HFF-Myc (cell line): ENCODE measurements around the gene CDCA7.

Experiments used
- DNase-seq: peaks from one replicate; pipeline ENCODE4 v3.0.0-alpha.2; 2011; ENCODE audit warnings: low read depth; ENCODE audit errors: extremely low read depth
- H3K4me3 ChIP-seq: replicated peaks from 2 replicates; pipeline ENCODE4 v1.5.1; 2011; ENCODE audit warnings: low read depth, mild to moderate bottlenecking, control low read depth, low read length
- TF ChIP-seq, protein P1 (sequence below): IDR thresholded peaks from 2 replicates; pipeline ENCODE4 v1.5.1; 2012; ENCODE audit warnings: mild to moderate bottlenecking, low read depth, low read length, control low read depth; ENCODE audit errors: missing control alignments

Gene CDCA7

DNA sequence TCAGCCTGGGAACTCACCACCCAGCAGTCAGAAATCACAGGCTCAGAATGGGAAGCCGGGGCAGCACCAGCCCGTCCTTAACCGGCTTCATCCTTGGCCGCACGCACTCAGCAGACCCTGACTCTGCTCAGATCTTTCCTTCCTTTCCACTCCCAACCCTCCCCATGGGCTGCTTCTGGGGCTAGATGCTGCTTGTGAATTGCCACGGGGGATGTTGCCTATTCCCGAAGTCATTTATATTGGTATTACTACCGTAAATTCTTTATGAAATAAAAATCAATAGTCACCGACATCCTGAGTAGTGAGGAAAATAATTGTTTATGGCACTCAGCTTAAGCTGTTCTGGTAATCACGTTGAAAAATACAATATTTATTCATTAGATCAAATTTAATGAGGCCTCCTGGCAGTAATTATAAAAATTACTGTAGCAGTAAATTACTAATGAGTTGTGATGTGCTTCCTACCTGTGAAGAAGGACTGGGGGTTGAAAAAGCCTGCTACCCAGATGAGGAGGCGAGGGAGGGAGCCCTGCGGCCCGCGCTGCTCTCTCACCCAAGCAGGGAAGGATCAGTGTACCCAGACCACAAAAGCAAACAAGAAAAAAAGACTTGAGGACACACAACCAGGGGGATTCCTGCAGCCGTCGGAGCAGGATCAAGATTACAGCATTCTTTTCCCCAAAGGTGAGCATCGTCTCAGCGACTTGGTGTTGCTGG lies 31.5 kb downstream of the CDCA7 start:
- TF ChIP-seq, protein P1, sequence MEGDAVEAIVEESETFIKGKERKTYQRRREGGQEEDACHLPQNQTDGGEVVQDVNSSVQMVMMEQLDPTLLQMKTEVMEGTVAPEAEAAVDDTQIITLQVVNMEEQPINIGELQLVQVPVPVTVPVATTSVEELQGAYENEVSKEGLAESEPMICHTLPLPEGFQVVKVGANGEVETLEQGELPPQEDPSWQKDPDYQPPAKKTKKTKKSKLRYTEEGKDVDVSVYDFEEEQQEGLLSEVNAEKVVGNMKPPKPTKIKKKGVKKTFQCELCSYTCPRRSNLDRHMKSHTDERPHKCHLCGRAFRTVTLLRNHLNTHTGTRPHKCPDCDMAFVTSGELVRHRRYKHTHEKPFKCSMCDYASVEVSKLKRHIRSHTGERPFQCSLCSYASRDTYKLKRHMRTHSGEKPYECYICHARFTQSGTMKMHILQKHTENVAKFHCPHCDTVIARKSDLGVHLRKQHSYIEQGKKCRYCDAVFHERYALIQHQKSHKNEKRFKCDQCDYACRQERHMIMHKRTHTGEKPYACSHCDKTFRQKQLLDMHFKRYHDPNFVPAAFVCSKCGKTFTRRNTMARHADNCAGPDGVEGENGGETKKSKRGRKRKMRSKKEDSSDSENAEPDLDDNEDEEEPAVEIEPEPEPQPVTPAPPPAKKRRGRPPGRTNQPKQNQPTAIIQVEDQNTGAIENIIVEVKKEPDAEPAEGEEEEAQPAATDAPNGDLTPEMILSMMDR: no peak
- no peak overlapping the region for H3K4me3 ChIP-seq
- DNase-seq: no peak

DNA sequence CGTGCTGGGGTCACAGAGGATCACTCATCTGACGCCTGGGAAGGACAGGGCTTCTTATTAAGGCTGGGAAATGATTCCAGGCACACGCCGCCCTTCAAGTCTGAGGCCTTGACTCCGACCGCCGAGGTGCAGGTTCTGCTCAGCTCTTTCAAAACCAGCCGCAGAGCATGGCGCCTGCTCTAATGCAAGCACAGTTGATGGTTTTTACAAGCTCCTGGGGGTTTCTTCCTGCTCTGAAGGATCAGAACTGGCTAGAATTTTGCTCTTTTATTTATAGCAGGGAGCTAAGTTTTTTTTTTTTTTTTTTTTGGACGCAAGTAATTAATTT lies 32.0 kb downstream of the CDCA7 start:
- TF ChIP-seq, protein P1: no peak
- no peak overlapping the region for H3K4me3 ChIP-seq
- DNase-seq: no peak

DNA sequence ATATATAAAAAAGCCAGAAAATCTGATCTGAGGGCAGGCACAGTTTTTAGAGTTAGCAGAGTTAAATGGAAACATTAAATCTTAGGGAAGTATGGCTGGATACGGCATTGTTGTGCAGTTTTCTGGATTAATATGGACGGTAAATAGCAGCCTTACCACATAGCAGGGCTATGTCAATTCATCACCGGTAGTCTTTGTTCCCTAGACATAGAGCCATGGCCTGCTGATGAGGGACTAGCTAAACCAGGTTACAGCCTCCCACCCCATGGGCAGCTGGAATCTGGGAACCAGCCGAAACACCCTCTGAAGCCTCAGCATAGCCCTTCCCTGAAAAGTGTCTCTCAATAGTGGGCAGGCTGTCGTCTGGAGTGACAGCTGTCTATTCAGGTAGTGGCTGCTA lies 32.4 kb downstream of the CDCA7 start:
- DNase-seq: no peak
- no peak overlapping the region for H3K4me3 ChIP-seq
- TF ChIP-seq, protein P1: no peak

DNA sequence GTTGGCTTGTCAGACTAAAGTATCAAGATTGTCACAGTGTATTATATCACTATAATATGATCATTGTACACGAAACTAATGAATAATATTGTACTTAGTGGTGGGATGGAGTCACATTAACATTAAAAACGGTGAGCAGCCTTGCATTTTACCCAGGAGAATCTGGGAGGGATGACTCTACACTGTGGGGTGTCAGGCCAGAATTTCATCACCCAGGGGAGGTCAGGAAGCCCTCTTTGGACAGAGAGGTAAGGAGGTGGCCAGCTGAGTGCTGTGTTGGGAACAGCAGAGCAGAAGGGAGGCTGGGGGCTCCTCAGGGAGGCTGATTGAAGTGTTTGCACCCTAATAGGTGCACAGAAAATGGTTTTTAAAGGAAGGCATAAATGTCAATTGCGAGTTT lies 33.0 kb downstream of the CDCA7 start:
- TF ChIP-seq, protein P1: no peak
- DNase-seq: no peak
- H3K4me3 ChIP-seq: no peak overlapping the region

DNA sequence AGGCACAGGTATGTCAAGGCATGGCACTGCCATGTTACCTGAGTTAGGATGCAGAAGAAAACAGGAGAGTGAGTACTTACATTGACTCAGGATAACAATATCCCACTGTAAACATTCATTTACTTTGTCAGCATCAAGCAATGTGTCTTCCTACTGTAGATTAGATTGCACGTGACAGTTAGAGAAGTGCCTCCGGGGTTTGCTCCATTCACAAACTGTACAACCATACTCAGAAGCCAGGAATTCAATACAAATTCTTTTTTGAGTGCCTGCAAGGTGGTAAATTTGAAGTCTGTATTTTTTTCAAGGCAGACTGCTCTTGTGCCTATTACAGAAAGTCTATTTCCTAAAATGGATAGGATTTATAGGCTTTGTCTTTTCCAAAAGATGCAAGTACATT lies 34.1 kb downstream of the CDCA7 start:
- no peak for DNase-seq
- TF ChIP-seq, protein P1: no peak

DNA sequence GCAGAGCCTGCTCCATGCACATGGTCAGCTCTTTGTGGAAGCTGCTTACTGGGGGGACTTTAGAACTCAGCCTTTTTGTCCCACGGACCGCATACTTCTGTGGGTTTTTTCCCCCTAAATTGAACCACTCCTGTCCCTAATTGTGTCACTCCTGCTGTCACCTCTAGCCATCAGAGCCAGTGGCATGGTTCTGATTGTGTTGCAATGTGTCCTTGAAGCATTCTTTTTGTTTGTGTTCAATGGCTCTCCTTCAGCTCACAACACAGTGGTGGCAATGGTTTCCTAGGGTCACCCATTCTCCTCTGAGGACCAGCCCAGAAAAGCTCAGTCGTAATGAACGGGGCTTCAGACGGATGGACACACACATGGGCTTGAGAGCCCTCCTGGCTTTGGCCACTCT lies 35.4 kb downstream of the CDCA7 start:
- H3K4me3 ChIP-seq: no peak overlapping the region
- no peak for DNase-seq
- TF ChIP-seq, protein P1: no peak

More for the DNA sequence above, 34.1 kb downstream of the CDCA7 start:
- H3K4me3 ChIP-seq: no peak overlapping the region

DNA sequence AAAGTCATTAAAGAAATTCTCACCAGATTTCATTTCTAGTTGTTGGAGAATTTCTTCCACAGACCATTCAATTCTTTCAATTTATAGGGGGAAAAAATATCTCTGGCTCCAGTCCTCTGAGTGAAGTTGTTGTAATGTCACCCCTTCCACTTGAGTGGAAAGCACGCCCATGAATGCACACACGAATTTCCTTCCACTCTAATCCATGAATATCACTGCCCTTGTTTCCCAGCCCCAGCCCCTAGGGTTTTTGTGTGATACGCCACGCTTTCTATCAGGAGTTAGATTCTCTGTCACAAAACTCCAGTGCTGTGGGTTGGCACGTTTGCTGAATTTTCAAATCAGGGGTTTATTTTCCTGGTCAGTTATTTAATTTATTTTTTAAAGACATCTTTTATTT lies 38.1 kb downstream of the CDCA7 start:
- TF ChIP-seq, protein P1: no peak
- H3K4me3 ChIP-seq: no peak overlapping the region
- DNase-seq: no peak
